ENCODE data around the gene OR1F1. TPM values are rescaled to one million over a fixed set of nuclear protein-coding genes. Genes with fewer than 3 reads are reported as not detected.

Gene OR1F1
- total and polyA plus RNA-seq, 2 experiments from 2014 or later, result not detected

DNA sequence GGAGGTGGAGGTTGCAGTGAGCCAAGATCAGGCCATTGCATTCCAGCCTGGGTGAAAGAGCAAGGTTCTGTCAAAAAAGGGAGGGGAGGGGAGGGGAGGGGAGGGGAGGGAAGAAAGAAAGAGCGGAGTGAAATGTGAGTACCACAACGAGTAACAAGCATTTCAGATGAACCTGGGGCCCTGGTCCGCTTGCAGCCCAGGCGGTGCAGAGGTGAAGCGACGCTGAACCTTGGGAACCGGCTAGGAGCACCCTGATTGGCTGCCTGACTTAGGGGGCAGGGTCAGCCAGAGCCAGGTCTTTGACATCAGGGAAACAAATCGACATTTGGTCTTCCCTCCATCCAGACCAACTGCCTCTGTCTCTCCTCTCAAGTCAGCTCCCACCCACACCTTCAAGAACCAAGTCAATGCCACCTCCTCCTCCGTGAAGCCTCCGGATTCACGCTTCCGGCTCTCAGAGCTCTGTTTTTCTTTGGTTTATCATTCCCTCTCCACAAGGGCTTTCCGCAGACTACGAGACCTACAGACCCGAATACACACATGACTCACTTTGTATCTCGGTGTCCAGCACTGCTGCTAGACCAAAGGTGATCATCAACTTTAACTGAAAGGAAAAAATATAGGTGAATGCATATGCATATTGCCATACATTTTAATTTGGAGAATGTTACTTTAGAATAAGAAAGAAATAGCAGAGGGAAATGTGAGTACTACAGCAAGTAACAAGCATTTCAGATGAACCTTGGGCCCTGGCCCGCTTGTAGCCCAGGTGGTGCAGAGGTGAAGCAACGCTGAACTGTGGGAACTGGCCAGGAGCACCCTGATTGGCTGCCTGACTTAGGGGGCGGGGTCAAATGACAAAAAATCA, 19.3 kb downstream of the OR1F1 start:
- H3K9me2 ChIP-seq (ENCODE audit: insufficient read depth), result no peaks in the 10 kb centered on the region
- no peaks in the 10 kb centered on the region for H4K20me1 ChIP-seq (ENCODE audit: insufficient read depth)
- H3K4me1 ChIP-seq (ENCODE audit: insufficient read depth), result no peaks in the 10 kb centered on the region
- no peaks in the 10 kb centered on the region for H3K27me3 ChIP-seq (replicated peaks; ENCODE audit: insufficient read depth)
- no peaks in the 10 kb centered on the region for H3K36me3 ChIP-seq (ENCODE audit: low read depth)
- no peaks in the 10 kb centered on the region for H3K9me3 ChIP-seq (ENCODE audit: low read depth)
- in situ Hi-C loops (cut with MboI), result no loop called here
- DNase-seq, result no peak
- H3K79me2 ChIP-seq (ENCODE audit: insufficient read depth), result no peaks in the 10 kb centered on the region
- no peak overlapping the region for H3K4me2 ChIP-seq (ENCODE audit: unreplicated experiment)
- TF ChIP-seq EZH2 (IDR thresholded peaks at IDR 0.05; ENCODE audit: insufficient read depth, poor library complexity, severe bottlenecking), result no peak
- no peak for TF ChIP-seq EZH2phosphoT487 (IDR thresholded peaks at IDR 0.05; ENCODE audit: insufficient read depth, low read depth)
- no peak overlapping the region for H3K27ac ChIP-seq
- no peak overlapping the region for H3K9ac ChIP-seq
- WGBS, 2 experiments (ENCODE audit: low coverage in 1 of 2, low lambda C conversion rate in 2 of 2, missing lambda C conversion rate in 2 of 2), result 51 to 55% methylated on average over 16 to 19 of the region's 19 CpGs
- H3F3A ChIP-seq (ENCODE audit: insufficient read depth), result no peaks in the 10 kb centered on the region
- H2AFZ ChIP-seq, result no peak overlapping the region
- H3K4me3 ChIP-seq, result no peak overlapping the region

- Histone ChIP-seq H3K4me2 (ENCODE audit: unreplicated experiment) (no peak overlapping the region), H3K4me1 (ENCODE audit: insufficient read depth) (no peaks in the 10 kb centered on the region), H3F3A (ENCODE audit: insufficient read depth) (no peaks in the 10 kb centered on the region), H3K9ac (no peak overlapping the region), H3K36me3 (ENCODE audit: low read depth) (no peaks in the 10 kb centered on the region), H4K20me1 (ENCODE audit: insufficient read depth) (no peaks in the 10 kb centered on the region), H3K27me3 (replicated peaks; ENCODE audit: insufficient read depth) (no peaks in the 10 kb centered on the region), H3K79me2 (ENCODE audit: insufficient read depth) (no peaks in the 10 kb centered on the region), H3K9me2 (ENCODE audit: insufficient read depth) (no peaks in the 10 kb centered on the region), H2AFZ (no peak overlapping the region), H3K27ac (no peak overlapping the region), H3K4me3 (no peak overlapping the region), H3K9me3 (ENCODE audit: low read depth) (no peaks in the 10 kb centered on the region)
- TF ChIP-seq EZH2 (IDR thresholded peaks at IDR 0.05; ENCODE audit: insufficient read depth, poor library complexity, severe bottlenecking) (no peak), EZH2phosphoT487 (IDR thresholded peaks at IDR 0.05; ENCODE audit: insufficient read depth, low read depth) (no peak)
- DNase-seq, result no peak
- WGBS, 2 experiments (ENCODE audit: low coverage in 1 of 2, low lambda C conversion rate in 2 of 2, missing lambda C conversion rate in 2 of 2), result 66 to 83% methylated on average over 3 of the region's 3 CpGs
- in situ Hi-C loops (cut with MboI), result no loop called here
Measured at GRCh38 chr16:3212006-3212405, 24.0 kb downstream of the OR1F1 start.

GRCh38 chr16:3212567-3212966, 24.6 kb downstream of the OR1F1 start:
- Histone ChIP-seq H3K4me1 (ENCODE audit: insufficient read depth) (no peaks in the 10 kb centered on the region), H3K79me2 (ENCODE audit: insufficient read depth) (no peaks in the 10 kb centered on the region), H2AFZ (no peak overlapping the region), H3K4me2 (ENCODE audit: unreplicated experiment) (no peak overlapping the region), H3F3A (ENCODE audit: insufficient read depth) (no peaks in the 10 kb centered on the region), H3K4me3 (no peak overlapping the region), H3K9me3 (ENCODE audit: low read depth) (no peaks in the 10 kb centered on the region), H3K27ac (no peak overlapping the region), H3K36me3 (ENCODE audit: low read depth) (no peaks in the 10 kb centered on the region), H3K9me2 (ENCODE audit: insufficient read depth) (no peaks in the 10 kb centered on the region), H3K27me3 (replicated peaks; ENCODE audit: insufficient read depth) (no peaks in the 10 kb centered on the region), H4K20me1 (ENCODE audit: insufficient read depth) (no peaks in the 10 kb centered on the region), H3K9ac (no peak overlapping the region)
- no peak for DNase-seq
- in situ Hi-C loops (cut with MboI), result no loop called here
- TF ChIP-seq EZH2phosphoT487 (IDR thresholded peaks at IDR 0.05; ENCODE audit: insufficient read depth, low read depth) (no peak), EZH2 (IDR thresholded peaks at IDR 0.05; ENCODE audit: insufficient read depth, poor library complexity, severe bottlenecking) (no peak)
- 0 to 14% methylated on average over 1 of the region's 1 CpG for WGBS, 2 experiments (ENCODE audit: low coverage in 1 of 2, low lambda C conversion rate in 2 of 2, missing lambda C conversion rate in 2 of 2)

- H3K9ac ChIP-seq, result no peak overlapping the region
- DNase-seq, result no peak
- H3K27me3 ChIP-seq (replicated peaks; ENCODE audit: insufficient read depth), result no peaks in the 10 kb centered on the region
- no peak overlapping the region for H3K27ac ChIP-seq
- H3K36me3 ChIP-seq (ENCODE audit: low read depth), result no peaks in the 10 kb centered on the region
- TF ChIP-seq EZH2 (IDR thresholded peaks at IDR 0.05; ENCODE audit: insufficient read depth, poor library complexity, severe bottlenecking), result no peak
- TF ChIP-seq EZH2phosphoT487 (IDR thresholded peaks at IDR 0.05; ENCODE audit: insufficient read depth, low read depth), result no peak
- no peaks in the 10 kb centered on the region for H3F3A ChIP-seq (ENCODE audit: insufficient read depth)
- no peak overlapping the region for H3K4me3 ChIP-seq
- no peaks in the 10 kb centered on the region for H3K79me2 ChIP-seq (ENCODE audit: insufficient read depth)
- in situ Hi-C loops (cut with MboI), result no loop called here
- no peak overlapping the region for H2AFZ ChIP-seq
- H4K20me1 ChIP-seq (ENCODE audit: insufficient read depth), result no peaks in the 10 kb centered on the region
- H3K9me2 ChIP-seq (ENCODE audit: insufficient read depth), result no peaks in the 10 kb centered on the region
- H3K4me2 ChIP-seq (ENCODE audit: unreplicated experiment), result no peak overlapping the region
- H3K4me1 ChIP-seq (ENCODE audit: insufficient read depth), result no peaks in the 10 kb centered on the region
- no peaks in the 10 kb centered on the region for H3K9me3 ChIP-seq (ENCODE audit: low read depth)
- 45 to 49% methylated on average over 7 of the region's 7 CpGs for WGBS, 2 experiments (ENCODE audit: low coverage in 1 of 2, low lambda C conversion rate in 2 of 2, missing lambda C conversion rate in 2 of 2)
Measured at GRCh38 chr16:3214904-3215600, 27.0 kb downstream of the OR1F1 start.

Measured in GM23248 (cell line).